Natural killer cell (primary cell): ENCODE measurements around the gene CSNK2A2. TPM values are rescaled to one million over a fixed set of nuclear protein-coding genes. Genes with fewer than 3 reads are reported as not detected.

Source experiments
- ATAC-seq, 3 donors: fragments of 150-1000 bp in 2 of 3; fragments of 200-7000 bp in 1 of 3; cut with Tn5 transposase; 1 replicate in 1 of 3; 2 replicates in 2 of 3; pipeline ENCODE4 v1.10.0; 2021; ENCODE audit warnings: mild to moderate bottlenecking in 2 of 3, moderate library complexity in 2 of 3
- DNase-seq, 2 donors: peaks; one replicate each; pipeline versions ENCODE4 v3.0.0 to v3.0.0-alpha.2; 2013 to 2021; ENCODE audit warnings: mixed read lengths in 1 of 2
- H3K27ac ChIP-seq: one replicate; pipeline ENCODE4 v1.5.1; 2013; ENCODE audit warnings: mild to moderate bottlenecking, low read length
- H3K27me3 ChIP-seq: one replicate; pipeline ENCODE4 v1.6.1; 2013; ENCODE audit warnings: low read length; ENCODE audit not compliant: control insufficient read depth, insufficient read depth
- H3K36me3 ChIP-seq: one replicate; pipeline ENCODE4 v1.6.1; 2013; ENCODE audit warnings: low read length; ENCODE audit not compliant: control insufficient read depth, insufficient read depth
- H3K4me1 ChIP-seq: one replicate; pipeline ENCODE4 v1.6.1; 2013; ENCODE audit warnings: low read length; ENCODE audit not compliant: control insufficient read depth, insufficient read depth
- H3K4me3 ChIP-seq: one replicate; pipeline ENCODE4 v1.5.1; 2013; ENCODE audit warnings: low read length
- H3K9me3 ChIP-seq: one replicate; pipeline ENCODE4 v1.6.1; 2013; ENCODE audit warnings: low read length; ENCODE audit not compliant: control insufficient read depth, insufficient read depth
- H3K27ac Mint-ChIP-seq, 2 donors: one replicate each; pipeline ENCODE4 v1.8.0; 2022; ENCODE audit warnings: mild to moderate bottlenecking in 2 of 2, mixed read lengths in 2 of 2, moderate library complexity in 1 of 2
- H3K27me3 Mint-ChIP-seq, 2 donors: one replicate each; pipeline ENCODE4 v1.8.0; 2022; ENCODE audit warnings: low read depth in 2 of 2, mixed read lengths in 2 of 2
- H3K36me3 Mint-ChIP-seq: one replicate; pipeline ENCODE4 v1.8.0; 2022; ENCODE audit warnings: mixed read lengths
- H3K4me1 Mint-ChIP-seq, 2 donors: one replicate each; pipeline ENCODE4 v1.8.0; 2022; ENCODE audit warnings: mixed read lengths in 2 of 2
- H3K4me3 Mint-ChIP-seq: one replicate; pipeline ENCODE4 v1.8.0; 2022; ENCODE audit warnings: mild to moderate bottlenecking, moderate library complexity, mixed read lengths
- H3K9me3 Mint-ChIP-seq, 2 donors: one replicate each; pipeline ENCODE4 v1.8.0; 2022; ENCODE audit warnings: mixed read lengths in 2 of 2
- WGBS: methylation state at CpG from one replicate; pipeline ENCODE4 v1.1.7; 2013; ENCODE audit warnings: missing lambda C conversion rate; ENCODE audit not compliant: insufficient coverage; 5-methylcytosine and 5-hydroxymethylcytosine counted together
- intact Hi-C: fragments of 100-400 bp; cut with micrococcal nuclease; formaldehyde crosslinking; loops from one replicate; pipeline ENCODE4 v1.14.2; 2022
- total RNA-seq, 4 donors: library from RNA; stranded (reverse); fragments of 120-200 nt in 1 of 4; gene quantifications; one replicate each; pipeline versions ENCODE4 v1.2.3 to v1.2.4, GENCODE V29; 2013 to 2022
- TF ChIP-seq, protein P1 (sequence below): fragments of 200-600 bp; IDR thresholded peaks from one replicate; pipeline ENCODE4 v1.8.0; 2022; ENCODE audit warnings: antibody characterized with exemption

The CSNK2A2 gene
- total RNA-seq, 3 donors from 2014 or later (not counting 1 experiment from before 2014, with no cell fraction given) = 53.2 to 61.1 (median 59.9) TPM

- no peak for DNase-seq
Measured at GRCh38 chr16:58217311-58217925, 19.5 kb upstream of the CSNK2A2 start.

DNA sequence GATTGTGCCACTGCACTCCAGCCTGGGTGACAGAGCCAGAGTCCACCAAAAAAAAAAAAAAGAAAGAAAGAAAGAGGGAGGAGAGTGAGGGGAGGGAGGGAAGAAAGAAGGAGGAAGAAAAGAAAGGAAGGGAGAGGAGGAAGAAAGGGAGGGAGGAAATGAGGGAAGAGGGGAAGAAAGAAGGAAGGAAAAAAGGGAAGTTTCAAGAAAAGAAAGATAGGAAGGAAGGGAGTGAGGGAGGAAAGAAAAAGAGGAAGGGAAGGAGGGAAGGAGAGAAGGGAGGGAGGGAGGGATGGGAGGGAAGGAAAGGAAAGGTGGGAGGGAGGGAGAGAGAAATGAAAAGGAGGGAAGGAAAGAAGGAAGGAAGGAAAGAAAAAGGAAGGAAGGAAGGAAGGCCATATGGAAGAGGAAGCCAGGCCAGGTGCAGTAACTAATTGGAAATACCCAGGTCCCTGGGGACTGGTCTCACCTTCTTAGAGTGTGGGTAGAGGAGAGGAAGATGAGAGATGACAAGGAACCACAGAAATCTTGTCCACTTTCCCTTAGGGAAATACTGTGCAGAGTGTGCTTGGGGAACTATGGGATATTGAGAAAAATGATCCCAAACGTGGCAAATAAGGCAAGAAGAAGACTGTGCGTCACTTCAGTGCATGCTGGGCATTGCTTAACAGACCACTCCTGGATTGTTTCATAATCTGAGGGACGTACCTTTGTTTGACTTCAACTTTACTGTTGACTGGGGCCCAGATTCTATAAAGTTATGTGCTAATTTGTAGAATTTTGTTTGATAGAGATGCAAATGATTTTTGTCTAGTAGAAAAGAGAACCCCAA is 15.1 kb upstream of the CSNK2A2 start:
- Histone ChIP-seq H3K36me3 (no peaks in the 10 kb centered on the region), H3K27ac (no peak overlapping the region), H3K4me3 (no peak overlapping the region), H3K9me3 (no peaks in the 10 kb centered on the region), H3K4me1 (no peaks in the 10 kb centered on the region), H3K27me3 (peaks cover 3% of the 10 kb centered on the region)
- no peaks in the 10 kb centered on the region for H3K36me3 Mint-ChIP-seq
- no peak overlapping the region for H3K4me3 Mint-ChIP-seq
- peaks cover 8 to 10% of the 10 kb centered on the region in 2 donors for H3K4me1 Mint-ChIP-seq
- no peaks in the 10 kb centered on the region for H3K9me3 Mint-ChIP-seq
- H3K27me3 Mint-ChIP-seq = peaks cover 34 to 63% of the 10 kb centered on the region in 2 donors
- DNase-seq (no peak), ATAC-seq (no peak)
- 74% methylated on average over 3 of the region's 3 CpGs for WGBS
- H3K27ac Mint-ChIP-seq = no peak overlapping the region
- intact Hi-C loops = no loop called here
- TF ChIP-seq, protein P1, sequence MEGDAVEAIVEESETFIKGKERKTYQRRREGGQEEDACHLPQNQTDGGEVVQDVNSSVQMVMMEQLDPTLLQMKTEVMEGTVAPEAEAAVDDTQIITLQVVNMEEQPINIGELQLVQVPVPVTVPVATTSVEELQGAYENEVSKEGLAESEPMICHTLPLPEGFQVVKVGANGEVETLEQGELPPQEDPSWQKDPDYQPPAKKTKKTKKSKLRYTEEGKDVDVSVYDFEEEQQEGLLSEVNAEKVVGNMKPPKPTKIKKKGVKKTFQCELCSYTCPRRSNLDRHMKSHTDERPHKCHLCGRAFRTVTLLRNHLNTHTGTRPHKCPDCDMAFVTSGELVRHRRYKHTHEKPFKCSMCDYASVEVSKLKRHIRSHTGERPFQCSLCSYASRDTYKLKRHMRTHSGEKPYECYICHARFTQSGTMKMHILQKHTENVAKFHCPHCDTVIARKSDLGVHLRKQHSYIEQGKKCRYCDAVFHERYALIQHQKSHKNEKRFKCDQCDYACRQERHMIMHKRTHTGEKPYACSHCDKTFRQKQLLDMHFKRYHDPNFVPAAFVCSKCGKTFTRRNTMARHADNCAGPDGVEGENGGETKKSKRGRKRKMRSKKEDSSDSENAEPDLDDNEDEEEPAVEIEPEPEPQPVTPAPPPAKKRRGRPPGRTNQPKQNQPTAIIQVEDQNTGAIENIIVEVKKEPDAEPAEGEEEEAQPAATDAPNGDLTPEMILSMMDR = no peak

More at GRCh38 chr16:58217311-58217925, 19.5 kb upstream of the CSNK2A2 start:
- Mint-ChIP-seq H3K9me3 (no peaks in the 10 kb centered on the region), H3K4me3 (no peak overlapping the region), H3K27ac (no peak overlapping the region), H3K27me3 (peaks cover 31 to 65% of the 10 kb centered on the region in 2 donors), H3K4me1 (no peaks in the 10 kb centered on the region), H3K36me3 (no peaks in the 10 kb centered on the region)
- Histone ChIP-seq H3K4me3 (no peak overlapping the region), H3K4me1 (no peaks in the 10 kb centered on the region), H3K36me3 (no peaks in the 10 kb centered on the region), H3K27me3 (peaks cover 3% of the 10 kb centered on the region), H3K9me3 (no peaks in the 10 kb centered on the region), H3K27ac (no peak overlapping the region)
- TF ChIP-seq, protein P1 = no peak
- intact Hi-C loops = no loop called here
- ATAC-seq = no peak
- WGBS = 98% methylated on average over 2 of the region's 2 CpGs

DNA sequence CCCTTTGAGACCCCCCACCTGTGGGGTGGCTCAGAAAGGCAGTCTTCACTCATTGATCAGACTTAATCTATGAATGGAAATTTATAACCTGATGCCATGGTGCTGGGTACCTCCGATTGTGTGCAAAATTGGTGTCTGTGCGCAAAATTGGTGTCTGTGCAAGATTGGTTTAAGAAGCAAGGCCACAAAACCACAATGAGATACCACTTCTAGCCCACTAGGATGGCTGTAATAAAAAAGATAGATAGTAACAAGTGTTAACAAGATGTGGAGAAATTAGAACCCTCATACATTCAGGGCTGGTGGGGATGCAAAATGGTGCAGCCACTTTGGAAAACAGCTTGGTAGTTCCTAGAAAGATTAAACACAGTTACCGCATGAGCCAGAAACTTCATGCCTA is 13.9 kb upstream of the CSNK2A2 start:
- no peak overlapping the region for H3K4me3 ChIP-seq
- TF ChIP-seq, protein P1 = no peak
- DNase-seq = no peak
- H3K27me3 Mint-ChIP-seq = peaks cover 32 to 63% of the 10 kb centered on the region in 2 donors
- peaks cover 3% of the 10 kb centered on the region for H3K27me3 ChIP-seq
- no peaks in the 10 kb centered on the region for H3K4me1 ChIP-seq
- H3K36me3 Mint-ChIP-seq = no peaks in the 10 kb centered on the region
- H3K27ac ChIP-seq = no peak overlapping the region
- intact Hi-C loops = no loop called here
- no peaks in the 10 kb centered on the region for H3K9me3 ChIP-seq
- no peak for ATAC-seq
- no peaks in the 10 kb centered on the region for H3K9me3 Mint-ChIP-seq
- H3K4me1 Mint-ChIP-seq = peaks cover 8 to 10% of the 10 kb centered on the region in 2 donors
- no peak overlapping the region for H3K27ac Mint-ChIP-seq
- 33% methylated on average over 1 of the region's 3 CpGs for WGBS
- no peak overlapping the region for H3K4me3 Mint-ChIP-seq
- no peaks in the 10 kb centered on the region for H3K36me3 ChIP-seq
